ENCODE measurements around the gene RANGRF. TPM values are rescaled to one million over a fixed set of nuclear protein-coding genes. Genes with fewer than 3 reads are reported as not detected.

Gene RANGRF
- total and polyA plus RNA-seq, 2 donors (not counting 1 experiment from before 2014, with no cell fraction given) = 48.8 to 83.2 TPM

DNA sequence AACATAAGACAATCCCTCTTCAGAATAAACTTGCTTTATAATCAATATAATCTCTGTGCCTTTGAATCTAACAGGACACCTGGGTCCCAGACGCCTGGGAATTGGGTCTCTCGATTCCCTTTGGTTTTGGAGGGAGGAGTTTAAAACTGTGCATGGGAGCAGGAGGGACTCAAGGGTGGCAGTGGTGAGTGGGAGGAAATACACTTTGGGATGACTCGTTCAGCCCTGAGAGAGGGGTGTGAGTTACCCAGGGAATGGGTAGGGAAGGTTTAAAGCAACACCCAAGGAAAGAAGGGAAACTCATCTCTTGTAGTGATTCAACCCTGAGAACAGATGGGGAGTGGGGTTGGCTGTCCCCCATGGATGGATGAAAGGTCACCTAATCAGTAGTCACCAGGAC, 1.6 kb downstream of the RANGRF start:
- H3K4me1 ChIP-seq (ENCODE audit: control insufficient read depth in 2 of 2, insufficient read depth in 2 of 2, low read length in 2 of 2) = peaks cover 26 to 43% of the 10 kb centered on the region in 2 donors
- ChIA-PET POLR2A (no interaction called here), CTCF (no interaction called here)
- peaks cover 2 to 5% of the 10 kb centered on the region in 2 experiments for H3K36me3 ChIP-seq (replicated peaks in 1 of 2; ENCODE audit: control extremely low read depth in 1 of 2, control insufficient read depth in 1 of 2, extremely low read depth in 1 of 2, insufficient read depth in 2 of 2, low read length in 1 of 2)
- Mint-ChIP-seq H3K27me3 (no peaks in the 10 kb centered on the region), H3K27ac (peak overlapping the region; percentile 50), H3K9me3 (ENCODE audit: insufficient read depth) (no peaks in the 10 kb centered on the region), H3K4me1 (peaks cover 57% of the 10 kb centered on the region), H3K4me3 (peak overlapping the region; percentile 92)
- peaks cover 4% of the 10 kb centered on the region for H4K20me1 ChIP-seq (ENCODE audit: control insufficient read depth, insufficient read depth, low read length, poor library complexity, severe bottlenecking)
- no peak overlapping the region for H3K4me3 ChIP-seq (ENCODE audit: control extremely low read depth in 1 of 5, extremely low read depth in 1 of 5, insufficient read depth in 1 of 5, low read depth in 2 of 5, low read length in 4 of 5)
- intact Hi-C loops (cut with micrococcal nuclease) = no loop called here
- 69% methylated on average over 2 of the region's 3 CpGs for WGBS (ENCODE audit: insufficient coverage)
- no peak overlapping the region for H3K27ac ChIP-seq (ENCODE audit: low read length in 2 of 2)
- DNase-seq = no peak
- peaks cover 22% of the 10 kb centered on the region for H3K79me2 ChIP-seq (ENCODE audit: control insufficient read depth, insufficient read depth, low read length)
- TF ChIP-seq EZH2 (IDR thresholded peaks at IDR 0.05; ENCODE audit: borderline replicate concordance, insufficient read depth, low read depth, low read length, poor library complexity, severe bottlenecking) = no peak
- TF ChIP-seq, protein P1, sequence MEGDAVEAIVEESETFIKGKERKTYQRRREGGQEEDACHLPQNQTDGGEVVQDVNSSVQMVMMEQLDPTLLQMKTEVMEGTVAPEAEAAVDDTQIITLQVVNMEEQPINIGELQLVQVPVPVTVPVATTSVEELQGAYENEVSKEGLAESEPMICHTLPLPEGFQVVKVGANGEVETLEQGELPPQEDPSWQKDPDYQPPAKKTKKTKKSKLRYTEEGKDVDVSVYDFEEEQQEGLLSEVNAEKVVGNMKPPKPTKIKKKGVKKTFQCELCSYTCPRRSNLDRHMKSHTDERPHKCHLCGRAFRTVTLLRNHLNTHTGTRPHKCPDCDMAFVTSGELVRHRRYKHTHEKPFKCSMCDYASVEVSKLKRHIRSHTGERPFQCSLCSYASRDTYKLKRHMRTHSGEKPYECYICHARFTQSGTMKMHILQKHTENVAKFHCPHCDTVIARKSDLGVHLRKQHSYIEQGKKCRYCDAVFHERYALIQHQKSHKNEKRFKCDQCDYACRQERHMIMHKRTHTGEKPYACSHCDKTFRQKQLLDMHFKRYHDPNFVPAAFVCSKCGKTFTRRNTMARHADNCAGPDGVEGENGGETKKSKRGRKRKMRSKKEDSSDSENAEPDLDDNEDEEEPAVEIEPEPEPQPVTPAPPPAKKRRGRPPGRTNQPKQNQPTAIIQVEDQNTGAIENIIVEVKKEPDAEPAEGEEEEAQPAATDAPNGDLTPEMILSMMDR (IDR thresholded peaks at IDR 0.05) = no peak
- no peak for ATAC-seq (ENCODE audit: low read depth)
- peak overlapping the region; percentile 17 for H3K4me2 ChIP-seq (replicated peaks; ENCODE audit: low read depth, low read length, poor library complexity, severe bottlenecking)
- no peaks in the 10 kb centered on the region for H3K27me3 ChIP-seq (replicated peaks in 1 of 4; ENCODE audit: control extremely low read depth in 1 of 4, control insufficient read depth in 3 of 4, insufficient read depth in 4 of 4, low read length in 3 of 4)
- H3K9ac ChIP-seq (ENCODE audit: low read length) = peak overlapping the region; percentile 89
- H2AFZ ChIP-seq (ENCODE audit: insufficient read depth, low read depth, low read length, poor library complexity, severe bottlenecking) = no peak overlapping the region
- no peaks in the 10 kb centered on the region for H3K9me3 ChIP-seq (ENCODE audit: control extremely low read depth in 1 of 3, control insufficient read depth in 2 of 3, insufficient read depth in 1 of 3, low read length in 2 of 3)

DNA sequence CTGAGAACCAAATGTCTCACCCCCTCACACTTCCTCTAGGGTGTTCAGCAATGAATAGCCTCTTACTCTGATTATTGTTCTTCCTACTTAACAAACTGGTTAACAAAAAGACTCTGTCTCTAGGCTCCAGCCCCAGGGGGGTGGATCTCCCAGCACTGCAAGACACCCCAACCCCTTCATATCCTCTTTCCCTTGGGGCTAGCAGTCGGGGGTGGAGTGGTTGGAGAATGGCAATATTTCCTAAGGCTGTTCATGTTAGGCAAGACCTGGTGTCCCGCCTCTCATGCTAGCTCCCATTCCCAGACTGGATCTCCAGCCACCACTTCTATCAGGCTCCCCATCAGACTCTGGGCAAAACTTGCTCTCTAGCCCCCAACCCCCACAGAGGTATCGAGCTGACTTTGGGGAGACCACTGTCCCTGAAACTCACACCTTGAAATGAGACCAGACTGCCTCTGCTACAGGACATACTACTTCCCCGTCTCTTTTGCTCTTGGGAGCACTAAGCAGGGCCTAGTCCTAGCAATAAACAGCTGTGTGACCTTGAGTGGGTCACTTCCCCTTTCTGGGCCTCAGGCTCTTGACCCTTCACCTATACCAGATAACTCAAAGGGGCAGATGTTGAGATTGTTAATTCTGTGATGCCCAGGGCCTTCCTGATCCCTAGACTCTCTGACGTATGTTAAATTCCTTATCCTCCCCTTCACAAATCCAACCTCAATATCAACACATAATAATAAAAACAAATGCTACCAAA, 4.3 kb downstream of the RANGRF start:
- Histone ChIP-seq H3K9me3 (ENCODE audit: control extremely low read depth in 1 of 3, control insufficient read depth in 2 of 3, insufficient read depth in 1 of 3, low read length in 2 of 3) (no peaks in the 10 kb centered on the region), H2AFZ (ENCODE audit: insufficient read depth, low read depth, low read length, poor library complexity, severe bottlenecking) (no peak overlapping the region), H3K27me3 (replicated peaks in 1 of 4; ENCODE audit: control extremely low read depth in 1 of 4, control insufficient read depth in 3 of 4, insufficient read depth in 4 of 4, low read length in 3 of 4) (no peaks in the 10 kb centered on the region), H3K9ac (ENCODE audit: low read length) (no peak overlapping the region), H3K4me2 (replicated peaks; ENCODE audit: low read depth, low read length, poor library complexity, severe bottlenecking) (no peak overlapping the region), H3K4me3 (ENCODE audit: control extremely low read depth in 1 of 5, extremely low read depth in 1 of 5, insufficient read depth in 1 of 5, low read depth in 2 of 5, low read length in 4 of 5) (no peak overlapping the region), H3K27ac (ENCODE audit: low read length in 2 of 2) (peak overlapping the region in 1 of 2 donors; percentile 20), H4K20me1 (ENCODE audit: control insufficient read depth, insufficient read depth, low read length, poor library complexity, severe bottlenecking) (peaks cover 4% of the 10 kb centered on the region), H3K79me2 (ENCODE audit: control insufficient read depth, insufficient read depth, low read length) (peaks cover 22% of the 10 kb centered on the region), H3K4me1 (ENCODE audit: control insufficient read depth in 2 of 2, insufficient read depth in 2 of 2, low read length in 2 of 2) (peaks cover 18 to 34% of the 10 kb centered on the region in 2 donors), H3K36me3 (replicated peaks in 1 of 2; ENCODE audit: control extremely low read depth in 1 of 2, control insufficient read depth in 1 of 2, extremely low read depth in 1 of 2, insufficient read depth in 2 of 2, low read length in 1 of 2) (peaks cover 2 to 5% of the 10 kb centered on the region in 2 experiments)
- POLR2A ChIA-PET = interaction anchor here (1.1 kb wide), 1 partner anchor 103 kb away, joined by 3 read pairs; the partner anchor contains the start of gene BORCS6
- peak overlapping the region; percentile 40 for H3K4me3 Mint-ChIP-seq
- DNase-seq (no peak), ATAC-seq (ENCODE audit: low read depth) (no peak)
- no peaks in the 10 kb centered on the region for H3K9me3 Mint-ChIP-seq (ENCODE audit: insufficient read depth)
- no peaks in the 10 kb centered on the region for H3K27me3 Mint-ChIP-seq
- CTCF ChIA-PET = no interaction called here
- H3K4me1 Mint-ChIP-seq = peaks cover 48% of the 10 kb centered on the region
- intact Hi-C loops (cut with micrococcal nuclease) = no loop called here
- WGBS (ENCODE audit: insufficient coverage) = 51% methylated on average over 4 of the region's 5 CpGs
- TF ChIP-seq EZH2 (IDR thresholded peaks at IDR 0.05; ENCODE audit: borderline replicate concordance, insufficient read depth, low read depth, low read length, poor library complexity, severe bottlenecking) = no peak
- H3K27ac Mint-ChIP-seq = peak overlapping the region; percentile 38

Data from B cell (primary cell).